Neural cell (in vitro differentiated cells): ENCODE data around the gene BIN2.

Experiments used
- CTCF ChIP-seq: fragments of 450-650 bp; IDR thresholded peaks from 2 replicates; pipeline ENCODE4 v1.5.1; 2014; ENCODE audit warnings: antibody characterized with exemption, mild to moderate bottlenecking, moderate library complexity; ENCODE audit not compliant: poor library complexity, severe bottlenecking
- EP300 ChIP-seq: fragments of 450-650 bp; conservative IDR thresholded peaks from 2 replicates; pipeline ENCODE4 v1.6.1; 2014; ENCODE audit warnings: antibody characterized with exemption, mild to moderate bottlenecking, moderate library complexity; ENCODE audit not compliant: poor library complexity, severe bottlenecking
- POLR2AphosphoS5 ChIP-seq: IDR thresholded peaks from 2 replicates; pipeline ENCODE4 v1.6.1; 2012

- TF ChIP-seq CTCF (no peak), EP300 (no peak), POLR2AphosphoS5 (no peak)
These were observed 44.9 kb upstream of the BIN2 start for GRCh38 chr12:51368640-51369517.
